Measurements from ENCODE around the gene RPL22L1. TPM values are rescaled to one million over a fixed set of nuclear protein-coding genes. Genes with fewer than 3 reads are reported as not detected.
A peak's percentile ranks its signal among the peaks of the same experiment; 100 is the strongest.

RPL22L1 gene
- total and polyA plus RNA-seq, 2 of the 4 experiments (the other 2 are of a cell fraction), result 37.1 to 92.0 TPM

DNA sequence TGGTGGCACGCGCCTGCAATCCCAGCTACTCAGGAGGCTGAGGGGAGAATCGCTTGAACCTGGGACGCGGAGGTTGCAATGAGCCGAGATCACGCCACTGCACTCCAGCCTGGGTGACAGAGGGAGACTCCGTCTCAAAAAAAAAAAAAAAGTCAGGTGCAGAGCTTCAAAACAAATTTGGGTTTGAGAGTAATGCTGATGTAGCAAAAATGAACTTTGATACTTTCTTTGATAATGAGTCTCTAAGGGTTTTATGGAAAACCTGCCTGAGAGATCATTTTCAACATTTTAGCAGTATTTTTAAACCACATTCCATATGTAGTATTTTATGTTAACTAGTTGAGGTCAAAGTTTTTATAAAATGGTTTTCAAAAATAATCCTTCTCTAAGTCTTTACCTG lies 23.9 kb upstream of the RPL22L1 start:
- TF ChIP-seq MAFK (IDR thresholded peaks at IDR 0.05; ENCODE audit: low read depth, low read length), result peak; percentile 95
- no peak for TF ChIP-seq RCOR1 (IDR thresholded peaks at IDR 0.05; ENCODE audit: insufficient replicate concordance, low read length)
- TF ChIP-seq MXI1 (IDR thresholded peaks at IDR 0.05; ENCODE audit: borderline replicate concordance, low read depth, low read length), result no peak
- no peak for TF ChIP-seq RAD21 (IDR thresholded peaks at IDR 0.05; ENCODE audit: low read length)
- ATAC-seq (ENCODE audit: low read depth) (no peak), DNase-seq (no peak)
- no peak overlapping the region for H3K23ac ChIP-seq (ENCODE audit: low read depth, low read length)
- H2AK9ac ChIP-seq (replicated peaks; ENCODE audit: low read depth, low read length, poor library complexity), result no peak overlapping the region
- intact Hi-C loops (cut with micrococcal nuclease), result no loop called here
- peaks cover 2% of the 10 kb centered on the region; the same call in 1 of the 2 replicates for H3K36me3 ChIP-seq (ENCODE audit: control insufficient read depth, insufficient read depth, low read length)
- H4K5ac ChIP-seq (ENCODE audit: low read depth, low read length), result no peak overlapping the region
- no peak overlapping the region for H3K9ac ChIP-seq (ENCODE audit: low read depth, low read length)
- no peak overlapping the region for H3K18ac ChIP-seq (ENCODE audit: low read depth, low read length)
- CTCF ChIA-PET, result interaction anchor here (0.6 to 0.7 kb wide), 2 partner anchors 199 to 709 kb away, joined by 5 to 7 read pairs; no protein-coding TSS in a partner anchor
- H3K14ac ChIP-seq (replicated peaks; ENCODE audit: low read depth, low read length), result no peak overlapping the region
- no peak overlapping the region for H3K4me2 ChIP-seq (ENCODE audit: low read depth, low read length)
- no peak overlapping the region for H2BK120ac ChIP-seq (ENCODE audit: low read depth, low read length)
- no peak overlapping the region for H3K56ac ChIP-seq (ENCODE audit: extremely low read depth, insufficient read depth, low read length)
- WGBS, 2 experiments (ENCODE audit: extremely low coverage in 2 of 2, insufficient read length in 1 of 2), result 95% methylated on average over 6 of the region's 8 CpGs; no CpG with 5 or more reads in 1 of the 2 experiments
- POLR2A ChIA-PET (ENCODE audit: unreplicated experiment), result no interaction called here
- H3K4me3 ChIP-seq (ENCODE audit: insufficient read depth, low read depth, low read length), result no peak overlapping the region
- H3K4ac ChIP-seq (ENCODE audit: low read depth, low read length), result no peak overlapping the region
- in situ Hi-C loops (cut with MboI; ENCODE audit: low sequenced_read_pairs), result no loop called here
- no peak overlapping the region for H4K91ac ChIP-seq (ENCODE audit: insufficient read depth, low read depth, low read length)
- H2BK15ac ChIP-seq (ENCODE audit: low read depth, low read length), result no peak overlapping the region
- H3K27me3 ChIP-seq (ENCODE audit: control insufficient read depth, insufficient read depth, low read length), result no peaks in the 10 kb centered on the region
- dilution Hi-C loops (cut with HindIII; ENCODE audit: low sequenced_read_pairs, unreplicated experiment), result no loop called here
- no peaks in the 10 kb centered on the region for H4K20me1 ChIP-seq (ENCODE audit: insufficient read depth, low read length)
- peaks cover 0 to 2% of the 10 kb centered on the region in 2 experiments; a peak in 2 of 4 replicates for H3K79me1 ChIP-seq (ENCODE audit: low read depth in 1 of 2, low read length in 2 of 2)
- H2AK5ac ChIP-seq (ENCODE audit: low read depth, low read length), result no peak overlapping the region
- no peak overlapping the region for H2BK5ac ChIP-seq (ENCODE audit: low read depth, low read length, poor library complexity, severe bottlenecking)
- H3K9me1 ChIP-seq (ENCODE audit: insufficient read depth, low read length), result 0 out of 2 replicates have a peak, but pooled peaks cover 2% of the 10 kb centered on the region
- no peak overlapping the region for H3K27ac ChIP-seq (ENCODE audit: insufficient read depth, low read length)
- no TSS peak for BruUV-seq (replicated peaks)
- H4K8ac ChIP-seq (ENCODE audit: low read depth in 2 of 2, low read length in 2 of 2), result no peak overlapping the region
- H2BK20ac ChIP-seq (ENCODE audit: low read depth, low read length), result no peak overlapping the region
- no peaks in the 10 kb centered on the region for H3K9me3 ChIP-seq (ENCODE audit: control insufficient read depth, insufficient read depth, low read length)
- H3K4me1 ChIP-seq (ENCODE audit: control insufficient read depth, insufficient read depth, low read length), result no peaks in the 10 kb centered on the region
- no peak overlapping the region for H2AFZ ChIP-seq (replicated peaks; ENCODE audit: low read length, poor library complexity)
